Activated T-cell treated with anti-CD3 and anti-CD28 coated beads, Interleukin-2, amount 50 U/mL, for 72 hours (primary cell): ENCODE measurements around the gene PHF14. TPM values are rescaled to one million over a fixed set of nuclear protein-coding genes. Genes with fewer than 3 reads are reported as not detected.

ENCODE experiments used
- ATAC-seq, 2 donors: fragments of 150-1000 bp; cut with Tn5 transposase; replicated peaks in 1 of 2; 2 replicates each; pipeline ENCODE4 v1.10.0; 2021; ENCODE audit warnings: moderate library complexity in 2 of 2, mild to moderate bottlenecking in 1 of 2
- DNase-seq, 2 donors: peaks; one replicate each; pipeline ENCODE4 v3.0.0; 2021 to 2022; ENCODE audit warnings: mixed read lengths in 1 of 2
- H3K27ac Mint-ChIP-seq: one replicate; pipeline ENCODE4 v1.8.0; 2022; ENCODE audit warnings: mild to moderate bottlenecking, moderate library complexity, mixed read lengths
- H3K27me3 Mint-ChIP-seq: one replicate; pipeline ENCODE4 v1.8.0; 2022; ENCODE audit warnings: low read depth, mixed read lengths
- H3K36me3 Mint-ChIP-seq, 2 donors: one replicate each; pipeline ENCODE4 v1.8.0; 2022; ENCODE audit warnings: mixed read lengths in 2 of 2, mild to moderate bottlenecking in 1 of 2; ENCODE audit not compliant: insufficient read depth in 2 of 2
- H3K4me1 Mint-ChIP-seq: one replicate; pipeline ENCODE4 v1.8.0; 2022; ENCODE audit warnings: low read depth, mixed read lengths
- H3K4me3 Mint-ChIP-seq, 2 donors: one replicate each; pipeline ENCODE4 v1.8.0; 2022; ENCODE audit warnings: mild to moderate bottlenecking in 2 of 2, mixed read lengths in 2 of 2, moderate library complexity in 2 of 2
- H3K9me3 Mint-ChIP-seq, 2 donors: one replicate each; pipeline ENCODE4 v1.8.0; 2022; ENCODE audit warnings: mixed read lengths in 2 of 2
- total RNA-seq, 2 donors: library from RNA; stranded (reverse); gene quantifications; one replicate each; pipeline ENCODE4 v1.2.3, GENCODE V29; 2022

Gene PHF14
- total RNA-seq, 2 donors from 2014 or later, result 34.3 to 40.1 TPM

GRCh38 chr7:11079907-11080306 lies 106.2 kb downstream of the PHF14 start:
- no peak for ATAC-seq

GRCh38 chr7:11082121-11082520 lies 108.4 kb downstream of the PHF14 start:
- H3K36me3 Mint-ChIP-seq, result peaks cover 0 to 10% of the 10 kb centered on the region in 2 donors
- no peaks in the 10 kb centered on the region for H3K9me3 Mint-ChIP-seq
- H3K27ac Mint-ChIP-seq, result peak overlapping the region; percentile 0
- no peaks in the 10 kb centered on the region for H3K4me1 Mint-ChIP-seq
- DNase-seq (no peak), ATAC-seq (no peak)
- no peaks in the 10 kb centered on the region for H3K27me3 Mint-ChIP-seq
- no peak overlapping the region for H3K4me3 Mint-ChIP-seq

More at GRCh38 chr7:11079907-11080306, 106.2 kb downstream of the PHF14 start:
- Mint-ChIP-seq H3K4me1 (no peaks in the 10 kb centered on the region), H3K4me3 (no peak overlapping the region), H3K27ac (no peak overlapping the region), H3K27me3 (no peaks in the 10 kb centered on the region), H3K36me3 (peaks cover 0 to 8% of the 10 kb centered on the region in 2 donors), H3K9me3 (no peaks in the 10 kb centered on the region)
- DNase-seq, result no peak

GRCh38 chr7:11082552-11083213 lies 109.0 kb downstream of the PHF14 start:
- ATAC-seq (no peak), DNase-seq (no peak)
- no peaks in the 10 kb centered on the region for H3K4me1 Mint-ChIP-seq
- H3K36me3 Mint-ChIP-seq, result peaks cover 3 to 10% of the 10 kb centered on the region in 2 donors
- no peaks in the 10 kb centered on the region for H3K27me3 Mint-ChIP-seq
- H3K27ac Mint-ChIP-seq, result peak overlapping the region; percentile 0
- H3K9me3 Mint-ChIP-seq, result no peaks in the 10 kb centered on the region
- no peak overlapping the region for H3K4me3 Mint-ChIP-seq

GRCh38 chr7:11083214-11083568 lies 109.5 kb downstream of the PHF14 start:
- ATAC-seq, result no peak
- DNase-seq, result no peak
- no peak overlapping the region for H3K4me3 Mint-ChIP-seq
- no peaks in the 10 kb centered on the region for H3K4me1 Mint-ChIP-seq
- H3K36me3 Mint-ChIP-seq, result peaks cover 3 to 10% of the 10 kb centered on the region in 2 donors
- H3K9me3 Mint-ChIP-seq, result no peaks in the 10 kb centered on the region
- no peak overlapping the region for H3K27ac Mint-ChIP-seq
- no peaks in the 10 kb centered on the region for H3K27me3 Mint-ChIP-seq

- ATAC-seq (no peak), DNase-seq (no peak)
- no peak overlapping the region for H3K4me3 Mint-ChIP-seq
- H3K9me3 Mint-ChIP-seq, result no peaks in the 10 kb centered on the region
- H3K36me3 Mint-ChIP-seq, result no peaks in the 10 kb centered on the region
- H3K4me1 Mint-ChIP-seq, result no peaks in the 10 kb centered on the region
- no peaks in the 10 kb centered on the region for H3K27me3 Mint-ChIP-seq
- no peak overlapping the region for H3K27ac Mint-ChIP-seq
These were observed 130.9 kb downstream of the PHF14 start for GRCh38 chr7:11104578-11104977.

GRCh38 chr7:11109659-11110058 lies 136.0 kb downstream of the PHF14 start:
- no peak overlapping the region for H3K4me3 Mint-ChIP-seq
- no peaks in the 10 kb centered on the region for H3K27me3 Mint-ChIP-seq
- no peak for ATAC-seq
- H3K27ac Mint-ChIP-seq, result no peak overlapping the region
- DNase-seq, result no peak
- peaks cover 0 to 2% of the 10 kb centered on the region in 2 donors for H3K36me3 Mint-ChIP-seq
- no peaks in the 10 kb centered on the region for H3K4me1 Mint-ChIP-seq
- H3K9me3 Mint-ChIP-seq, result no peaks in the 10 kb centered on the region

- H3K4me1 Mint-ChIP-seq, result peaks cover 24% of the 10 kb centered on the region
- H3K27me3 Mint-ChIP-seq, result no peaks in the 10 kb centered on the region
- H3K4me3 Mint-ChIP-seq, result peak overlapping the region; percentile 35 to 66
- ATAC-seq (peak; percentile 16 to 22), DNase-seq (no peak)
- H3K9me3 Mint-ChIP-seq, result no peaks in the 10 kb centered on the region
- H3K27ac Mint-ChIP-seq, result peak overlapping the region; percentile 81
- peaks cover 2 to 3% of the 10 kb centered on the region in 2 donors for H3K36me3 Mint-ChIP-seq
These were observed 146.5 kb downstream of the PHF14 start for GRCh38 chr7:11120068-11120664.

GRCh38 chr7:11120675-11121220 lies 147.1 kb downstream of the PHF14 start:
- H3K27me3 Mint-ChIP-seq, result no peaks in the 10 kb centered on the region
- H3K27ac Mint-ChIP-seq, result peak overlapping the region; percentile 82
- DNase-seq (no peak), ATAC-seq (peak; percentile 75 to 86)
- H3K36me3 Mint-ChIP-seq, result peaks cover 2% of the 10 kb centered on the region in 2 donors
- peak overlapping the region; percentile 37 to 73 for H3K4me3 Mint-ChIP-seq
- H3K4me1 Mint-ChIP-seq, result peaks cover 24% of the 10 kb centered on the region
- no peaks in the 10 kb centered on the region for H3K9me3 Mint-ChIP-seq

GRCh38 chr7:11124856-11125559 lies 151.3 kb downstream of the PHF14 start:
- H3K27ac Mint-ChIP-seq, result no peak overlapping the region
- H3K36me3 Mint-ChIP-seq, result peaks cover 2 to 4% of the 10 kb centered on the region in 2 donors
- peaks cover 53% of the 10 kb centered on the region for H3K4me1 Mint-ChIP-seq
- no peaks in the 10 kb centered on the region for H3K9me3 Mint-ChIP-seq
- H3K4me3 Mint-ChIP-seq, result no peak overlapping the region
- no peak for DNase-seq
- no peak for ATAC-seq
- H3K27me3 Mint-ChIP-seq, result no peaks in the 10 kb centered on the region

- Mint-ChIP-seq H3K4me1 (peaks cover 43% of the 10 kb centered on the region), H3K4me3 (peak overlapping the region in 1 of 2 donors; percentile 57), H3K27ac (peak overlapping the region; percentile 9), H3K36me3 (peaks cover 4 to 6% of the 10 kb centered on the region in 2 donors), H3K27me3 (no peaks in the 10 kb centered on the region), H3K9me3 (no peaks in the 10 kb centered on the region)
- DNase-seq (no peak), ATAC-seq (peak; percentile 57 to 74)
These were observed 153.6 kb downstream of the PHF14 start for GRCh38 chr7:11127114-11127785.

- no peak for ATAC-seq
- H3K27ac Mint-ChIP-seq, result peak overlapping the region; percentile 49
These were observed 154.3 kb downstream of the PHF14 start for GRCh38 chr7:11127988-11128387.

GRCh38 chr7:11128498-11128897 lies 154.8 kb downstream of the PHF14 start:
- no peaks in the 10 kb centered on the region for H3K9me3 Mint-ChIP-seq
- DNase-seq (no peak), ATAC-seq (no peak)
- H3K4me1 Mint-ChIP-seq, result peaks cover 43% of the 10 kb centered on the region
- no peaks in the 10 kb centered on the region for H3K27me3 Mint-ChIP-seq
- H3K27ac Mint-ChIP-seq, result peak overlapping the region; percentile 49
- peaks cover 2 to 6% of the 10 kb centered on the region in 2 donors for H3K36me3 Mint-ChIP-seq
- H3K4me3 Mint-ChIP-seq, result peak overlapping the region in 1 of 2 donors; percentile 14

More at GRCh38 chr7:11127988-11128387, 154.3 kb downstream of the PHF14 start:
- Mint-ChIP-seq H3K9me3 (no peaks in the 10 kb centered on the region), H3K27me3 (no peaks in the 10 kb centered on the region), H3K4me1 (peaks cover 43% of the 10 kb centered on the region), H3K4me3 (peak overlapping the region in 1 of 2 donors; percentile 14), H3K36me3 (peaks cover 2 to 6% of the 10 kb centered on the region in 2 donors)
- DNase-seq, result no peak
